ENCODE results near the gene FZD2. TPM values are rescaled to one million over a fixed set of nuclear protein-coding genes. Genes with fewer than 3 reads are reported as not detected.

Gene FZD2
- polyA plus RNA-seq, 2 of the 4 experiments (the other 2 are of a cell fraction), result 25.8 to 54.9 TPM

DNA sequence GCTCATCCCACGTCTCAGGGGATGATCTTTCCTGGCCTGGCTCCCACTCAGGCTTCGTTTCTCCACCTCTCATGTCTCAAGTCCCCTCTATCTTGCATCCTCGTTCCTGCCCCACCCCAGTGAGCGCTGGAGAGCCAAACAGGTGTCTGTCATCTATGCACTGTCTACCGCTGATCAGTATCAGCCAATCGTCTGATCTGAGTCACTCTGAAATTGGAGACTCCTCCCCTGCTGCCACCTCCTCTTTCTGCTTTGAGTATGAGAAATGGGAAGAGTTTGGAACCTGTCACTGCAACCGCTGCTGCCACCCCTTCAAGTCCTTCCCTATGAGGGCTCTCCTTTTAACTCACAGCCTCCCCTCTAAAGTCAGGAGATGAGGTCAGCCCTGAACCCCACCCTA, 28.0 kb downstream of the FZD2 start:
- TF ChIP-seq KDM1A (IDR thresholded peaks at IDR 0.05; ENCODE audit: low read depth), result no peak
- TF ChIP-seq, protein P1, sequence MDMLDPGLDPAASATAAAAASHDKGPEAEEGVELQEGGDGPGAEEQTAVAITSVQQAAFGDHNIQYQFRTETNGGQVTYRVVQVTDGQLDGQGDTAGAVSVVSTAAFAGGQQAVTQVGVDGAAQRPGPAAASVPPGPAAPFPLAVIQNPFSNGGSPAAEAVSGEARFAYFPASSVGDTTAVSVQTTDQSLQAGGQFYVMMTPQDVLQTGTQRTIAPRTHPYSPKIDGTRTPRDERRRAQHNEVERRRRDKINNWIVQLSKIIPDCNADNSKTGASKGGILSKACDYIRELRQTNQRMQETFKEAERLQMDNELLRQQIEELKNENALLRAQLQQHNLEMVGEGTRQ (IDR thresholded peaks at IDR 0.05), result no peak
- peak overlapping the region; percentile 94 to 98 for H3K27ac ChIP-seq
- no peak for ATAC-seq
- no peak overlapping the region for H3K4me2 ChIP-seq
- FAIRE-seq, result no peak
- H3K9me3 ChIP-seq, result no peaks in the 10 kb centered on the region
- H3K4me3 ChIP-seq, result no peak overlapping the region
- H3K4me1 ChIP-seq, result peaks cover 50% of the 10 kb centered on the region
- ChIA-PET POLR2A (interaction anchor here (1.8 kb wide), 1 partner anchor 28 kb away, joined by 5 read pairs; the partner anchor contains the start of gene FZD2), CTCF (interaction anchor here (1.1 to 7.3 kb wide), 2 partner anchors 49 to 52 kb away, joined by 3 to 103 read pairs; no protein-coding TSS in a partner anchor)
- WGBS (ENCODE audit: missing lambda C conversion rate), result 85% methylated on average over 7 of the region's 7 CpGs
- no peak for DNase-seq (ENCODE audit: low read depth in 1 of 2, low spot score in 1 of 2)

GRCh38 chr17:44587339-44587738, 30.1 kb downstream of the FZD2 start:
- Histone ChIP-seq H3K4me2 (peak overlapping the region; percentile 71), H3K9me3 (no peaks in the 10 kb centered on the region), H3K4me1 (peaks cover 50% of the 10 kb centered on the region), H3K27ac (peak overlapping the region; percentile 94 to 98), H3K4me3 (no peak overlapping the region)
- 0% methylated on average over 2 of the region's 2 CpGs for WGBS (ENCODE audit: missing lambda C conversion rate)
- FAIRE-seq (peak; percentile 100), ATAC-seq (peak; percentile 100), DNase-seq (ENCODE audit: low read depth in 1 of 2, low spot score in 1 of 2) (peak; percentile 96 to 97)
- POLR2A ChIA-PET, result interaction anchor here (0.5 to 1.6 kb wide), 14 partner anchors 12 to 1678 kb away, joined by 3 to 20 read pairs (median 5); partner anchors contain the start of genes FZD2 and GPATCH8
- CTCF ChIA-PET, result interaction anchor here (0.5 to 4.2 kb wide), 15 partner anchors 8 to 359 kb away, joined by 3 to 33 read pairs (median 4); no protein-coding TSS in a partner anchor
- TF ChIP-seq RARB (CRISPR knock-in tag; IDR thresholded peaks at IDR 0.05) (no peak), ZNF302 (CRISPR knock-in tag; IDR thresholded peaks at IDR 0.05) (no peak), EP300 (IDR thresholded peaks at IDR 0.05) (peak; percentile 49 to 77; a peak in 2 of 5 replicates), ZSCAN20 (CRISPR knock-in tag; IDR thresholded peaks at IDR 0.05) (no peak), HOXB5 (CRISPR knock-in tag; IDR thresholded peaks at IDR 0.05) (0 out of 2 replicates have a peak, but pooled peaks have one; percentile 68), JUN (IDR thresholded peaks at IDR 0.05) (peak in 1 of 2 experiments; percentile 87; a peak in 2 of 5 replicates), EHF (CRISPR knock-in tag; IDR thresholded peaks at IDR 0.05) (0 out of 2 replicates have a peak, but pooled peaks have one; percentile 0), GATA3 (IDR thresholded peaks at IDR 0.05; ENCODE audit: borderline replicate concordance) (peak; percentile 92), RAD21 (conservative IDR thresholded peaks at IDR 0.05 in 1 of 2, IDR thresholded peaks at IDR 0.05 in 1 of 2) (peak; percentile 46 to 48; a peak in 3 of 5 replicates), RNF2 (IDR thresholded peaks at IDR 0.05; ENCODE audit: borderline replicate concordance, low read depth) (no peak), JUNB (IDR thresholded peaks at IDR 0.05) (peak; percentile 72), TFCP2L1 (CRISPR knock-in tag; IDR thresholded peaks at IDR 0.05) (no peak), FOSL2 (IDR thresholded peaks at IDR 0.05) (peak; percentile 90), FOSL2 (CRISPR knock-in tag; IDR thresholded peaks at IDR 0.05) (peak; percentile 97), CEBPB (IDR thresholded peaks at IDR 0.05) (peak in 1 of 2 experiments; percentile 50; a peak in 1 of 4 replicates), KDM1A (IDR thresholded peaks at IDR 0.05; ENCODE audit: low read depth) (no peak), E2F6 (IDR thresholded peaks at IDR 0.05; ENCODE audit: borderline replicate concordance, low read depth) (peak; percentile 21; the same call in 1 of the 2 replicates), MAX (IDR thresholded peaks at IDR 0.05) (peak; percentile 92), FOSB (CRISPR knock-in tag; IDR thresholded peaks at IDR 0.05) (no peak)
- TF ChIP-seq, protein P2, sequence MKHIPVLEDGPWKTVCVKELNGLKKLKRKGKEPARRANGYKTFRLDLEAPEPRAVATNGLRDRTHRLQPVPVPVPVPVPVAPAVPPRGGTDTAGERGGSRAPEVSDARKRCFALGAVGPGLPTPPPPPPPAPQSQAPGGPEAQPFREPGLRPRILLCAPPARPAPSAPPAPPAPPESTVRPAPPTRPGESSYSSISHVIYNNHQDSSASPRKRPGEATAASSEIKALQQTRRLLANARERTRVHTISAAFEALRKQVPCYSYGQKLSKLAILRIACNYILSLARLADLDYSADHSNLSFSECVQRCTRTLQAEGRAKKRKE (CRISPR knock-in tag; IDR thresholded peaks at IDR 0.05; ENCODE audit: low read depth), result peak; percentile 71; the same call in 1 of the 2 replicates

Data from A549 (cell line).